ENCODE data around the gene MLPH.

The MLPH gene

DNA sequence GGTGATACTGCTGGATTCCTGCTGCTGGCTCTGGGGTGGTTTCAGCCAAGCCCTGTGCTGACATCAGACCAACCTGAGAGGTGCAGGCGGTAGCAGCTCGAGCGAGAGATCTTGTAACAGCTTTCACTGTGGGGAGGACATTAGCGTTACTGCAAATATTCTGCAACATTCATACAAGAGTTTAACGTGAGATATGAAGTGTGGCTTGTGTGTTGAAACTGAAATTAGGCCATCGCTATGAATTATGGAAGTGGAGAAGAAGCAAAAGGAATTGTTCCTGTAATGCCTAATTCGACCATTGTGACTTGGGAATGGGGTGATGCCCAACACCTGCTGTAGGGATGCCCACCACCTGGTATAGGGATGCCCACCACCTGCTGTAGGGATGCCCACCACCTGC lies 6.5 kb upstream of the MLPH start:
- no peak for DNase-seq

DNA sequence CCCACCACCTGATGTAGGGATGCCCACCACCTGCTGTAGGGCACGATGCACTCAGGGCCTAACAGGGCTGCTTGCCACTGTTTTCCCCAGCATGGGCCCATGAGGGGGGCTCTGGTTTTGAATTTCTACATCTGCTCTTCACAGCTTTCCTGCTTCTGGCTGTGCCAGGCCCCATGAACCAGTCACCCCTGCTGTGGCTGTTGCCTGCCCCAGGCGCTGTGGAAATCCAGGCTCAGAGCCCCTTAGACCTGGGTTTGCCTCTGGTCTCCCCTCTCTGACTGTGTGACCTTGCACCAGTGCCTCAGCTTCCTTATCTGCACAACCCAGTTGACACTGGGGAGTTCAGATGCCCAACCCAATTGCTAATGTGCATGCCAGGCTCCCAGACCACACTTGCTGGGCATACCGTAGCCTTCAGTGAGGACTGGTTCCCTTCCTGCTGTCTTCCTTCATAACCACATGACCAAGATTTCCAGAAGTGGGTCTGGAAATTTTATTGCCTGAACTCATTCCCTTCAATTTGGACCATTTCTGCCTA lies 6.0 kb upstream of the MLPH start:
- DNase-seq: no peak

DNA sequence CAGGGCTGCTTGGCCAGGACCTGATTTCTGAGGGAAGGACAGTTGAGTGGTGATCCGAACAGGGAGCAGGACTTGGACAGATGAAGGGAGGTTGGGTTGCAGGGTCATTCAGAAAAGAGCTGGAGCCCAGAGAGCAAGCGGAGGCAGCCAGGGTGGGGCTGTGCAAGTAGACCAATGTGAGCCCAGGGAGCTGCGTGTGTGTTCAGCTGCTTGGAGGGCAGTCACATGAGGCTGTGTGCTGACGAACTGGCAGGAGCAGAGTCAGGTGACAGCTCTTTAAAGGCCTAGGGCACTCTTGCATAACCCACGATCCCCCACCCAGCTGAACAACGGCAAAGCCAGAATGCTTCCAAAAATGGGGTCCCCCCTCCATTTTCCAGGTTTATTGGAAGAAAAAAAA lies 4.6 kb upstream of the MLPH start:
- no peak for DNase-seq

DNA sequence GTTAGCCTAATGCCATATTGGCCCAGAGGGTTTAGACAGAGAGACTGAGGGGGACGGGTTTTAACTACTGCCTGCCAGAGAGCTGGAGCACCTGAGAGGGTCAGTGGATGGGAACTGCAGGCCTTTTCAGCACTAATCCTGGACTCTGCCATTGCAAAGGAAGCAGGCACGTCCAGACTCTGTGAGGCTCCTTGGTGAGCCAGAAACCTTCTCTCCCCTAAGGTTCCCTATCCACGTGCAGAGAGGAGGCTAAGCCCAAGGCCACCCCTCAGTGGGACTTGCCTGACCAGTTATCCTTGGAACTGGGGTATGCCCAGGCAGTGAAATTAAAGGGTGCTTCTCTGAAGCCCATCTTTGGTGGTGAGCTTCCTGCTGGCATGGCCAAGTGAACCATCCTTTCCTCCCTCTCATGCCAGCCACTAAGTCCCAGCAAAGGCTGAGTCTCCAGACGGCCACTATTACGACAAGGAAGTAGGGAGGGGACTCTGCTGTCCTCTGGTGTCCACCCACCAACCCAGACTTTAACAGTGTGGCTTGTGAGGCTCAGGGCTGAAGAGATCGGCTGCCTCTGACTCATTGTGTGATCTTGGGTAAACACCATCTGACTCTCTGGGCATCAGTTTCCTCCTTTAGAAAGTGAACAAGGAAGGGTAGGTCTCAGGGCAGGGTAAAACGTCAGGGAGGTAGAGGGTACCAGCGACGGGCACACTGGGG lies 3.9 kb upstream of the MLPH start:
- DNase-seq: no peak

DNA sequence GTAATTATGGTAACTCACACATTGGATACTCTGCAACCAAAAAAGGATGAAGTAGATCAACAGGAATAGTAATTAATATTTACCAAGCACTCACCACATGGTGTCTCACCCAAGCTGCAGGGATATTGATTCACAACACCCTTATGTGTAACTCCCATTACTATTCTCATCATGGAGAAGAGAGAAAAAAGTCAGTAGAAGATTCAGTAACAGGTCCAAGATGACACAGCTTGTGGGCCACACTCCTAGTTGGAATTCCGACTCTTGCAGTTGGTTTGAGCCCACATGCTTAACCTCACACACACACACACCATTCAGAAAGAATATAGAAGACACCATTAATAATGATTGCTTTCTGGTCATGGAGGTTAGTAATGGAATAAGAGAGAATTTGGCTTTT lies 1.7 kb upstream of the MLPH start:
- no peak for DNase-seq

DNA sequence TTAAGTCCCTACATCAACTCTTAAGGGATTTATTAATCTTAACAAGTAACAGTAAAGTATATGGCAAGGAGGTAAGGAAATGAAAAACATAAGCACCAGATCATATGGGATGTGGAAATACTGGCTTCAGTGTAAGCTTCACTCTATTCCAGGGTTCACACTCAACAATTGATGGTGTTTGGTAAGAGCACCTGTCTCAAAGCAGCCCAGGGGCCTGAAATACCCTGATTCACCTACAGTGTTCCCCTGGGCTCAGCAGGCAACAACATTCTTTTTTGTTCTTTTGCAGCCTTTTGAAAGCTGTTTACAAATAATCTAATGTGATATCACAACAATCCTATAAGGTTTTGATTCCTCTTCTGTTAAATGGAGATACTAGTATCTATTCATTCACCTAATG lies 1.2 kb upstream of the MLPH start:
- DNase-seq: no peak

DNA sequence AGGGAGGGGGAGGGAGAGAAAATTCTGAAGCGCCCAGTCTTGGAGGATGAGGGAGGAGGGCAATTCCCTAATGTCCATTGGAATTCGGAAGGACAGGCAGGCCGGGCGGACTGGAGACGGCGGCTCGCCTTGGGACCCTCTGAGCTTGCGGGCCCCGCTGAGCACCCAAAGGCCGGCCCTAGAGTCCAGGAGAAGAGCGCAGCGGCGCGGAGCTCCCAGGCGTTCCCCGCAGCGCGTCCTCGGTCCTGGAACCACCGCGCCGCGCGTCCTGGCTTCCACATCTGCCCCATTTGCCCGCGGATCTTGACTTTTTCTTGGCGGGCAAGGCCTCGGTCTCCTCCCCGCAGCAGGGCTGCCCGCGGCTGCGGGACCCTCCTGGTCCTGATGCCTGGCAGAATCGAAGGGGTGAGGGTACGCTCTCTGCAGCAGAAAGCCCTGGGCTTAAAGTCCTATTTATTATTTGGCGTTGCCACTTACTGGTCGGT lies 675 bp upstream of the MLPH start:
- no peak for DNase-seq

DNA sequence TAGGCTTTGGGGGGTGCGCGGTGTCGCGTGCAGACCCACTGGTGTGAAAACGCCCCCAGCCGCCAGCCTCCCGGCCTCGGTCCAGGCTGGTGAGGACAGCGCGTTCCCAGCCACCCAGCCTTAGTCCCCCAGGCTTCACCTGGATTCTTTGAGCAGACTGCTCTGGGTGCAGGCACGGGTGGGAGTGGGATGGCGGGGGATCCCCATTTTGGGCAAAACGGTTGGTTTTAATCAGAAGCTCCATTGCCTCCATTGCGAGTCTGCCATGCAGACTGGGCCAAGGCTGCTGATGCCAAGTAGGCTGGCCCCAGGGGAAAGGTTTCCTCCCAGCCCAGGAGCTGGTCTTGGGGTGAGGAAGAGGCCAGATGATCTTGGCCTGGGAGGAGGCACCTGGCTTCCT lies 445 bp downstream of the MLPH start:
- DNase-seq: no peak

DNA sequence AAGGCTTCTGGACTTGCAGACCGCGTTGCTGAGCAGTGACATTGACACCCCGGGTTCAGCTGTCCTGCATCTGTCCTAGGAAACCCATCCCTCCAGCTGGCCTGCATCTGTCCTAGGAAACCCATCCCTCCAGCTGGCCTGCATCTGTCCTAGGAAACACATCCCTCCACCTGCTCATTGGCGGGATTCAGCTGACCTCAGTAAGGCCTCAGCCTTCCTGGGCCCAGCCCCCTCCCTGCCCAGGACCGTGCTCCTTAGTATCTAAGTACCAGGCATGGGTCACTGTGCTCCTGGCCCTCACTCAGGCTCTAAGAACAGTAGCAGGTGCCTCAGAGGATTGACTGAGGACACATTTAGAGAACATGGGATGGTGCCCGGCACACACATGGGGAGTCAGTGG lies 1.2 kb downstream of the MLPH start:
- no peak for DNase-seq

DNA sequence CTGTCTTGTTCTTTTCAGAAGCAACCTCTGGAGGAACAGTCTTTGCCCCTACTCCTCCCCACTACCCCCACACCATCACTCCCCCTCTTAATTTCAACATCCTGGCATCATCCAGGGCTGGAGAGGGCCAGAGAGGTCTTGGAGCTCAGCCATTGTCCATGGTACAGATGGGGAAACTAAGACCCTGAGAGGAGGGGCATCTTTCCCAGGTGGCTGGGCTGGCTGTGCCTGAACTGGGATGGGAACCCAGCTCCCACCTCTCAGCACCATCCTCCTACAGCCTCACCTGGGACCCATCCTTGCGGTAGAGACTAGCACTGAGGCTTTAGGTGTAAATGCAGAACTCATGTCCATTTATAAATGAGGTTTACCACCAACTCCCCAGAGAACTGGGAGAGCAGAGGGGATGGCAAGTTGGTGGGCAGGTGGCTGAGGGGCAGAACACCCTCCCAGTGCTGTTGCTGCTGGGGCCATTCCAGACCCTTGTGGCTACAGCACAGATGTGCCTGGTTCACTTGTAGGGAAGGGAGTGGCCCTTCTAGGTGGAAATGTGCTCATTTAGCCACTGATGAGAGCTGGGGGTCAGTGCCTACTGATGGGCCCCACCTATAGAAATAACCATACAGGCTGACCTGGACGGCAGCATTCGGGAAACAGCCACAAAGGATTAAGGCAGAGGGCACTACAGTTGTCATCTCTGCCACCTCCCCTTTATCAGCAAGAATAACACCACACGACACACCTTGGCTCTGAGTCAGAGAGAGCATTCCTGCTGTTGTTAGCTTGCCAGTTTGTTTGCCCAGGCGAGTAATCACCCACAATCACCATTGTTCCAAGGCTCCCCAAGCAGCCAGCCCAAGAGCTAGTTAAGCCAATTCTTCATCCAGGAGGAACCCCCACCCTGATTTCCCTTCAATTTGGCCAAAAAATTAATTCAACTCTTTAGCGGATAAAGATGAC lies 2.1 kb downstream of the MLPH start:
- no peak for DNase-seq

DNA sequence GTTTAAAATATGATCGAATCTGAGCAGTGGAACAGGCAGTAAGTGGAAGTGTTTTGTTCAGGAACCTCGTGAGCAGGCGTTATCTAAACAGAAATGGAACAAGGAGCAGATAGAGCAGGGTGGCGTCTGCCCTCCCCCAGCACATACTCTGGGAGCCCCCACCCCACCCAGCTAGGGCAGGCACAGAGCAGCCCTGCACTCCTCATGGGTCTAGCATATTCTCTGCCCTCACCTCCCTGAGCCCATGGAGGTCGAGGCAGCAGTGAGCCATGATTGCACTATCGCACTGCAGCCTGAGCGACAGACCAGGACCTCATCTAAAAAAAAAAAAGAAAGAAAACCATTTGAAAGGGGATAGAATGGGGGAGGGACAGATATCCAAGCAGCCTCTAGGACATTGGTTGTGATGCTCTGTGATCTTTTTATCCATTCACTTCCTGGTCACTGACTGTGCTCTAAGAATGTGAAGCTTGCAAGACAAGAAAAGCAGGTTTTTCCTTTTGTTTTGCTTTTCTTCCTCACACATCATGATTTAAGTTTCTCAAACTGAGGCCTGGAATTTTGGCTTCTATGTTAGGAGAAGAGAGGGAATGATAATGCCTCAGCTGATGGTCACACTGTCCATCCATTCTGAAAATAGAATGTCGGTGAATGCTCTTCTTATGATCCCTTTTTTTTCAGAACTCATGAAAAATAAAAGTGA lies 3.1 kb downstream of the MLPH start:
- DNase-seq: no peak

DNA sequence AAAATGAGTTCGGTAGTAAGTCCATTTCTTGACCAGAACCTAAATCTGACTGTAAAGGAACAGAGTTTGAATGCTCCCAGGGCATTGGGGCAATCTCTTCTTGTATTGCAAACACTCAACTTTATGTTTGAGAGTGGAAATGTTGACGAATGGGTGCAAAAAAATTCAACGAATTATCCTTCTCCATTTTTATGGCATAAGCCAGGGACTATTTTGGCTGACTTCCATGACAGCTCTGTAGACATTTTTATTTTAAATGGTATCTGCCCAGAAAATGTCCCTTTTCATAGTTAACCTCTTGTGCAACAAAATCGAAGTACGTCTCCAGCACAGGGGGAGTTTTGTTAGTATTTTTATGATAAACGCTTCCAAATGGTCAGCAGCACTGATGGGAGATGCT lies 3.7 kb downstream of the MLPH start:
- DNase-seq: no peak

DNA sequence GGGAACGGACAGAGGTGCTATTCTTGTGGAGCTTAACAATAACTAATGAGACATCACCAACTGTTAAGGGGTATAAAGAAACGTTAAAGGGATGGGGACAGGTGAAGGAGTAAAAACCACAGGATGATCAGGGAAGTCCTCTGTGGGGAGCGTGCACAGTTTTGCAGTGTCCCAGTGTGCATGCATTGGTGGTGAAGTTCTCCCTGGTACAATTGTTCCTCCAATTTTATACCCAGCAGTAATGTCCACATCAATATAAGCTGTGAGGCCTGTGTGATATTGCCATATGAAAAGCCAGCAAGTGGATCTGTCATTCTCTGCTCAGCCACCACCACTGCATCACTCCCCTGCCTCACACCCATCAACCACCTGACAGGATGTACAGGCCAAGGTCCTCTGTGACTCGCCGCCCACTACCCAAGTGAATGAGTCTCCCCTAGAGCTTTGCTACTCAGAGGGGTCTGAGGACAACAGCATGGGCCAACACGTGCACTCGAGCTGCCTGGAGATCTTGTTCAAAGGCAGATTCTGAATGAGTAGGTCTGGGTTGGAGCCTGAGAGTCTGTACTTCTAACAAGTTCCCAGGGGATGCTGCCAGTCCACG lies 4.6 kb downstream of the MLPH start:
- no peak for DNase-seq

DNA sequence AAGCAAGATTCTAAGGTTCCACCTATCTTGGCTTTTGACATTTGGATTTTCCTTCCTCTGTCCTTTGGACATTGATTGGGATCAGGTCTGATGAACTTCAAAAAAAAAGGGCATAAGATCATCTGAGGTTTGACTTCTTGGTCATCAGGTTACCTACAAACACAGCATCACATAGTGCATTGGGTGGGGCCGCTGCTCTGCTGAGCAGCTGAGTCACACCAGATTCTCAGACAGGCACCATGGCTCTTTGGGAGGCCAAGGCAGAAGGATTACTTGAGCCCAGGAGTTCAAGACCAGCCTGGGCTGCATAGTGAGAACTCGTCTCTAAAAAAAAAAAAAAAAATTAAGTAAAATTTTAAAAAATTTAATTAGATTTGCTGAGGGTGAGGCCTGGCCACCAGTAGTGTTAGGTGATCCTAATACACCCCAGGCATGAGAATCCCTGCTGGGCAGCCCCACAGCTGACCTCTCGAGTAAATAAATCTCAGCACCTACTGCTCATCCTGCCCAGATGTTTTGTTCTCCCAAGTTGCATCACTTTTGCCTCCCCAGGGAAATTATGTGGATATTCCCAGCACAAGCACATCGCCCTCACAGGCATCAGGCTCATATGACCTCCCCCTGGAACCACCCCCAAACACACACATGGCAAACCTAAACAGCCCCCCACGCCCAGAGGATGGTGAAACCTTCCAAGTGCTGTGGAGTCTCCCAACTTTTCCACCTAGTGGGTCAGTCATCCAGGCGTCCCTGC lies 5.3 kb downstream of the MLPH start:
- DNase-seq: no peak

DNA sequence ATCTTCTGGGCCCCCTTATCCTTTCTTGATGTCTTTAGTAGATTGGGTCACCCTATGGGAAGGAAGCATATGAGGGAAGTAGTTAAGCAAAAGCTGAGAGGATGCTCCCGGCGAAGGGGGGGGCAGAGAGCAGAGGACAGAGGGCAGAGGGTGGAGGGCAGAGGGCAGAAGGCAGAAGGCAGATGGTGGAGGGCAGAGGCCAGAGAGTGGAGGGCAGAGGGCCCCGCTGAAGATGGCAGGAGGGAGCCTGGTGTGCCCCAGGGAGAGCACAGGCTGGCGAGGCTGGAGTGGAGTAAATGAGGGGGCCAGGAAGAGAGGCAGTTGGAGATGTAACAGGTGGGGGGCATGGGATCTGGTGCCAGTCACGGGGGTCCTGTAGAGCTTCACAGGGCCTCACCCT lies 7.0 kb downstream of the MLPH start:
- no peak for DNase-seq

DNA sequence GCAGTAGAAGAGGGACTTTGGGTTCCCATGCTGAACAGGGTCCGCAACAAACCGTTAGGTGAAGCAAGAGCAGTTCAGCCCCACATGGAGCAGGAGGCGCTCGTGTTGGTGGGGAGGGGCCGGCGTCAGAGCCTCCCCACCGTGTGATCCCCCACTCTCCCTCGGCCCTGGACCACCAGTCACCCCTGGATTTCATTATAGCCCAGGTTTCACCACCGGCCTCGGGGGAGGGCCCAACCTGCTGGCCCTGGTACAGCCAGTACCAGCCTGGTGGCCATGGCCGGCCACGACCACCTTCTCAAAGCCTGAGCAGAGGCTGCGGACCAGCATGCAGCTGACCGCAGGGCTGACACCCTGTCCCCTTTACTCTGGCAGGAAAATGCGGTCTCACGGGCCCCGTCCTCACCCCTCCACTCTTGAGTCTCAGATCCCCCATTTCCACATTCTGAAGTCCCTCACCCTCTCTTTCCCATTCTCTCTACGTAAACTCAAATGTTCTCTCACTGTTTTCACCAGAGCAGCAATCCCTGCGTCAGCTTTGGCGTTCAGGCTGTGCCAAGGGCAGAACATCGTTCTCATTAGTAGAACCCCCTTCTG lies 8.6 kb downstream of the MLPH start:
- DNase-seq: no peak

DNA sequence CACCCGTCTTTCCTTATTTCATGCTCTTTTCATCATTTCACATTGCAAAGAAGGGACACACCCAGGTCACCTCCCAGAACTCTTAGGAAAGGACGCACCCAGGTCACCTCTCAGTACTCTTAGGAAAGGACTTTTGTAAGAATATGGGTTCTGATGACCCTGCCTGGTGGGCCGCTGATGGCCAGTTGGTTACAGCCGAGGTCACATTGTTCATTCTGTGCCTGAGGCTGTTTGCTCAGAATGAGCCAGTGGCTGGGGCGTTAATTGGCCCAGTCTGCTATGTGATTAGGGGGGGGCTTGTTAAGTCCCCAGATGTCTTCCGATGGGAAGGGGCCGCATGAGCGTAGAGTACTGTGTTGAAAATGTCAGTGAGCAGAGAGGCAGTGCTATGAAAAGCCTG lies 9.4 kb downstream of the MLPH start:
- no peak for DNase-seq

DNA sequence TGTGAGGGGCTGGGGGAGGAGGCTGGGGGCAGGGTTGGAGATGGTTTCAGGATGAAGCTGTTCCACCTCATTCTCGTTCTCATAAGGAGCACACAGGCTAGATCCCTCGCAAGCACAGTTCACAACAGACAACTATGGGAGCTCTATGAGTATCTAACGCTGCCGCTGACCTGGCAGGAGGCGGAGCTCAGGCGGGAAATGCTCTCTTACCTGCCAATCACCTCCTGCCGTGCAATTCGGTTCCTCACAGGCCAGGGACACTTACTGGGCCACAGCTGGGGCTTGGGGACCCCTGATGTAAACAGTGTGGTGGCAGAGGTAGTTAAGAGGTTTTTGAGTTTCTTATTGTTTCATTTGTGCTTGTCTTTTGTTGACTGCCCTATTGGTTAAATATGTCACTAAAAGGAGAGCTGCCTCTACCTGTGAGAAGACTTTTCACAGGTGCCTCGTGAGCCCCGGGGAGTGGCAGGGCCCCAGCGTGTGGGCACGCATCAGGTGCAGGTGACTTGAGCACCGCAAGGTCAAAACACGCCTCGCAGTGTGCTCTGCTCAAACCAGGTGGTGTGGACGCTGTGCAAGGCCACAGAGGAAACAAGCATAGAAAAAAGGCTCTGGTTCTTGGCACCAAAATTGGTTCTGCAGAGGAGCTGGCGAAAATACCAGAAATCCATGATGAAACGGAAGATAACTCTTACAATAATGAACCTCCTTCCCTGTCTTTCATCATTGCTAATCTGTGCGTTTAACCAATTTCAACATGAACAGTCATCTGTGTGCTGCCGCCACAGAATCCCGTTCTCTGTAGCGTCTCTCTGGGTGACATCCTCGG lies 10.2 kb downstream of the MLPH start:
- DNase-seq: no peak

DNA sequence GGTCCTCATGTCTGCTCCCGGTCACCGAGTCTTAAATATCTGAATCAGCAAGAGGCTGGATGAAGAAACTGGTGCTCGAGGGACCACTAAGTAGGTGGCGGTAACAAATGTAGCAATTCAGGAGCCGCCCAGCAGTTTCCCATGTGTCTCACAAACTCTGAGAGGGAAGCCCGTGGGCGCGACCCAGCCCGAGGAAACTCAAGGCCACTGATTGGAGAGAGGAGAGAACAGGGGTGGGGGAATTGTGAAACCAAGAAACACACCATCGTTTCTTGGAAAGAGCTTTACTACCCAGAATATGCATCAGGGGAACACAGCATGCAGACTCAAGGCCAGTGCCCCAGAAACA lies 10.8 kb downstream of the MLPH start:
- no peak for DNase-seq

DNA sequence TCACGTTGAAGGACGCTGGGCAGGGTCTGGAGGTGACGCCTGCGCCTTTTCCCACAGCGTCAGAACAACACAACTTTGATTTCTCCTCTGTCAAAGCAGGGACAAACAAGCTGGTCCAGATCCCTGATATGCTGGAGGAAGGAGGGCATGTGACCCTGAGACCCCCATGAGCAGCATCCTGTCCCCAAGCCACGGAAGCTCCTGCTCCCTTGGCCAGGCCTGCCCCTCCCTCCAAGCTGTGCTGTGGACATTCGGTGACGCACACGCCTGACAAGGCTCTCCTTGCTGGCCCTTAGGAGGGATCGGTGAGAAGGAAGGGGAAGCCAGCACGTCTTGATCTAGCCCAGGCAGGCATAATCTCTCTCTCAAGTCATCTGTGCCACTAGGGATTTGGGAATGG lies 11.3 kb downstream of the MLPH start:
- no peak for DNase-seq

Data from activated CD4-positive, alpha-beta T cell treated with anti-CD3 and anti-CD28 coated beads for 1 hour (primary cell).